AML-193 (cell line): ENCODE measurements around the gene MOSPD2.

ENCODE experiments used
- DNase-seq, 2 experiments: peaks; one replicate each; lab custom pipeline; 2025; lab: John Stamatoyannopoulos, UW

The MOSPD2 gene

GRCh38 chrX:14872851-14873675 is at the start of gene MOSPD2, which contains the start of gene FANCB:
Gene MOSPD2 (plus strand): TSS chrX:14873421. CDS start chrX:14873529, 108 bp downstream.
Gene FANCB (minus strand): TSS chrX:14873069. CDS start chrX:14865510, 7,559 bp downstream.
- DNase-seq = peak; percentile 68 to 76

- DNase-seq = no peak
Measured at GRCh38 chrX:14825851-14826250, 47.4 kb upstream of the MOSPD2 start.

- no peak for DNase-seq
Measured at GRCh38 chrX:14826319-14826718, 46.9 kb upstream of the MOSPD2 start.

- no peak for DNase-seq
Measured at GRCh38 chrX:14829643-14830042, 43.6 kb upstream of the MOSPD2 start.

GRCh38 chrX:14832151-14832550 is 41.1 kb upstream of the MOSPD2 start:
- DNase-seq = no peak

- no peak for DNase-seq
Measured at GRCh38 chrX:14832586-14832985, 40.6 kb upstream of the MOSPD2 start.

GRCh38 chrX:14837155-14837554 is 36.1 kb upstream of the MOSPD2 start:
- DNase-seq = no peak

GRCh38 chrX:14843666-14844065 is 29.6 kb upstream of the MOSPD2 start:
- DNase-seq = no peak

- DNase-seq = peak; percentile 2 to 38
Measured at GRCh38 chrX:14851526-14851925, 21.7 kb upstream of the MOSPD2 start.

- no peak for DNase-seq
Measured at GRCh38 chrX:14864631-14865030, 8.6 kb upstream of the MOSPD2 start.

- DNase-seq = no peak
Measured at GRCh38 chrX:14865201-14865600, 8.0 kb upstream of the MOSPD2 start.

GRCh38 chrX:14871767-14872166 is 1.5 kb upstream of the MOSPD2 start:
- DNase-seq = no peak

GRCh38 chrX:14872355-14872754 is 866 bp upstream of the MOSPD2 start:
- no peak for DNase-seq

GRCh38 chrX:14873676-14874049 is 442 bp downstream of the MOSPD2 start:
- no peak for DNase-seq

- no peak for DNase-seq
Measured at GRCh38 chrX:14875624-14876023, 2.4 kb downstream of the MOSPD2 start.

- no peak for DNase-seq
Measured at GRCh38 chrX:14883826-14884225, 10.6 kb downstream of the MOSPD2 start.

GRCh38 chrX:14884714-14885113 is 11.5 kb downstream of the MOSPD2 start:
- no peak for DNase-seq

GRCh38 chrX:14886252-14886651 is 13.0 kb downstream of the MOSPD2 start:
- no peak for DNase-seq

- DNase-seq = no peak
Measured at GRCh38 chrX:14896273-14896672, 23.1 kb downstream of the MOSPD2 start.

GRCh38 chrX:14897042-14897441 is 23.8 kb downstream of the MOSPD2 start:
- DNase-seq = no peak

- DNase-seq = peak; percentile 0 to 3
Measured at GRCh38 chrX:14899607-14900006, 26.4 kb downstream of the MOSPD2 start.

GRCh38 chrX:14902537-14902936 is 29.3 kb downstream of the MOSPD2 start:
- no peak for DNase-seq

- DNase-seq = no peak
Measured at GRCh38 chrX:14903891-14904290, 30.7 kb downstream of the MOSPD2 start.

GRCh38 chrX:14913241-14913640 is 40.0 kb downstream of the MOSPD2 start:
- DNase-seq = no peak
